ENCODE data around the gene CFAP77. TPM values are rescaled to one million over a fixed set of nuclear protein-coding genes. Genes with fewer than 3 reads are reported as not detected.
A peak's percentile ranks its signal among the peaks of the same experiment; 100 is the strongest.

Gene CFAP77
- polyA plus RNA-seq, 1 donor from 2014 or later: not detected

DNA sequence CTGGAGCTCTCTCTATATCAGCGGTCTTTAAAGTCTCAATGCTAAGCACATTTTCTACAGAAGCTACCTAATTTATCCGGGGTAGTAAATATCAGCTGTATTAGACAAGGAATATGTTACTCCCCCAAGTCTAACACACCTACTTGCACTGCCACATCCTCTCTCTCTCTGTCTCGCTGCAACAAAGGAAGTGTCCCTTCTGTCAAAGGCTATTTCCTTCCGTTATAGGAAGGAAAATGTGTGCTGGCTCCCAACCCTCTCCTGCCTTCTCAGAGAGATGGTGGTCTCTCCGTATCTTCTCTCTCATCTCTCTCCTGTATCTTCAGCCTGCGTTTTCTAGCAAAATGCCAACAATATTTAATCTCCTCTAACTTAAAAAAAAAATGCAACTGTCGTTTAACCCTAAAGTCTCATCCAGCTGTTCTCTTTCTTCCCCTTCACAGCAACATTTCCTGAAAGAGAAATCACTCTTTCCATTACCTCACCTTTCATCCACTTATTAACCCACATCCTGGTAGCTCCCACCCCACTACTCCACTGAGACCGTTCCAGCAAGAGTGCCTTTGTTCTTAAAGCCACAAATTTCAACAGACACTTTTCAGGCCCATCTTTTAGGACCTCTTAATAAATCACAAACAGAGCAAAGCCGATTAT, 5.7 kb upstream of the CFAP77 start:
- Histone ChIP-seq H4K20me1 (ENCODE audit: insufficient read depth) (no peaks in the 10 kb centered on the region), H3K9me3 (ENCODE audit: low read length) (no peaks in the 10 kb centered on the region), H3K79me2 (replicated peaks; ENCODE audit: insufficient read depth, low read length) (peaks cover 19% of the 10 kb centered on the region), H2AFZ (ENCODE audit: low read depth, low read length) (no peak overlapping the region), H3K4me2 (ENCODE audit: low read length) (no peak overlapping the region), H3K27ac (ENCODE audit: low read length) (no peak overlapping the region), H3K36me3 (ENCODE audit: insufficient read depth, low read length) (no peaks in the 10 kb centered on the region), H3K27me3 (ENCODE audit: insufficient read depth, low read depth, low read length) (peaks cover 5% of the 10 kb centered on the region), H3K9ac (ENCODE audit: low read length) (no peak overlapping the region), H3K9me2 (ENCODE audit: insufficient read depth, low read length) (no peaks in the 10 kb centered on the region), H3F3A (ENCODE audit: insufficient read depth, low read length, poor library complexity, severe bottlenecking) (no peaks in the 10 kb centered on the region), H3K4me3 (ENCODE audit: low read length) (no peak overlapping the region)
- TF ChIP-seq TAF1 (IDR thresholded peaks at IDR 0.05; ENCODE audit: low read depth) (no peak), EP300 (conservative IDR thresholded peaks at IDR 0.05; ENCODE audit: poor library complexity, severe bottlenecking) (no peak), POLR2AphosphoS5 (IDR thresholded peaks at IDR 0.05) (no peak), SMC3 (conservative IDR thresholded peaks at IDR 0.05; ENCODE audit: poor library complexity) (no peak), MXI1 (conservative IDR thresholded peaks at IDR 0.05; ENCODE audit: poor library complexity, severe bottlenecking) (no peak), RAD21 (conservative IDR thresholded peaks at IDR 0.05) (no peak), EZH2 (IDR thresholded peaks at IDR 0.05; ENCODE audit: borderline replicate concordance, insufficient read depth, low read length, poor library complexity, severe bottlenecking) (no peak)
- TF ChIP-seq, protein P1, sequence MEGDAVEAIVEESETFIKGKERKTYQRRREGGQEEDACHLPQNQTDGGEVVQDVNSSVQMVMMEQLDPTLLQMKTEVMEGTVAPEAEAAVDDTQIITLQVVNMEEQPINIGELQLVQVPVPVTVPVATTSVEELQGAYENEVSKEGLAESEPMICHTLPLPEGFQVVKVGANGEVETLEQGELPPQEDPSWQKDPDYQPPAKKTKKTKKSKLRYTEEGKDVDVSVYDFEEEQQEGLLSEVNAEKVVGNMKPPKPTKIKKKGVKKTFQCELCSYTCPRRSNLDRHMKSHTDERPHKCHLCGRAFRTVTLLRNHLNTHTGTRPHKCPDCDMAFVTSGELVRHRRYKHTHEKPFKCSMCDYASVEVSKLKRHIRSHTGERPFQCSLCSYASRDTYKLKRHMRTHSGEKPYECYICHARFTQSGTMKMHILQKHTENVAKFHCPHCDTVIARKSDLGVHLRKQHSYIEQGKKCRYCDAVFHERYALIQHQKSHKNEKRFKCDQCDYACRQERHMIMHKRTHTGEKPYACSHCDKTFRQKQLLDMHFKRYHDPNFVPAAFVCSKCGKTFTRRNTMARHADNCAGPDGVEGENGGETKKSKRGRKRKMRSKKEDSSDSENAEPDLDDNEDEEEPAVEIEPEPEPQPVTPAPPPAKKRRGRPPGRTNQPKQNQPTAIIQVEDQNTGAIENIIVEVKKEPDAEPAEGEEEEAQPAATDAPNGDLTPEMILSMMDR (IDR thresholded peaks at IDR 0.05; ENCODE audit: poor library complexity, severe bottlenecking): no peak
- TF ChIP-seq, protein P2, sequence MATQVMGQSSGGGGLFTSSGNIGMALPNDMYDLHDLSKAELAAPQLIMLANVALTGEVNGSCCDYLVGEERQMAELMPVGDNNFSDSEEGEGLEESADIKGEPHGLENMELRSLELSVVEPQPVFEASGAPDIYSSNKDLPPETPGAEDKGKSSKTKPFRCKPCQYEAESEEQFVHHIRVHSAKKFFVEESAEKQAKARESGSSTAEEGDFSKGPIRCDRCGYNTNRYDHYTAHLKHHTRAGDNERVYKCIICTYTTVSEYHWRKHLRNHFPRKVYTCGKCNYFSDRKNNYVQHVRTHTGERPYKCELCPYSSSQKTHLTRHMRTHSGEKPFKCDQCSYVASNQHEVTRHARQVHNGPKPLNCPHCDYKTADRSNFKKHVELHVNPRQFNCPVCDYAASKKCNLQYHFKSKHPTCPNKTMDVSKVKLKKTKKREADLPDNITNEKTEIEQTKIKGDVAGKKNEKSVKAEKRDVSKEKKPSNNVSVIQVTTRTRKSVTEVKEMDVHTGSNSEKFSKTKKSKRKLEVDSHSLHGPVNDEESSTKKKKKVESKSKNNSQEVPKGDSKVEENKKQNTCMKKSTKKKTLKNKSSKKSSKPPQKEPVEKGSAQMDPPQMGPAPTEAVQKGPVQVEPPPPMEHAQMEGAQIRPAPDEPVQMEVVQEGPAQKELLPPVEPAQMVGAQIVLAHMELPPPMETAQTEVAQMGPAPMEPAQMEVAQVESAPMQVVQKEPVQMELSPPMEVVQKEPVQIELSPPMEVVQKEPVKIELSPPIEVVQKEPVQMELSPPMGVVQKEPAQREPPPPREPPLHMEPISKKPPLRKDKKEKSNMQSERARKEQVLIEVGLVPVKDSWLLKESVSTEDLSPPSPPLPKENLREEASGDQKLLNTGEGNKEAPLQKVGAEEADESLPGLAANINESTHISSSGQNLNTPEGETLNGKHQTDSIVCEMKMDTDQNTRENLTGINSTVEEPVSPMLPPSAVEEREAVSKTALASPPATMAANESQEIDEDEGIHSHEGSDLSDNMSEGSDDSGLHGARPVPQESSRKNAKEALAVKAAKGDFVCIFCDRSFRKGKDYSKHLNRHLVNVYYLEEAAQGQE (IDR thresholded peaks at IDR 0.05; ENCODE audit: borderline replicate concordance): no peak

DNA sequence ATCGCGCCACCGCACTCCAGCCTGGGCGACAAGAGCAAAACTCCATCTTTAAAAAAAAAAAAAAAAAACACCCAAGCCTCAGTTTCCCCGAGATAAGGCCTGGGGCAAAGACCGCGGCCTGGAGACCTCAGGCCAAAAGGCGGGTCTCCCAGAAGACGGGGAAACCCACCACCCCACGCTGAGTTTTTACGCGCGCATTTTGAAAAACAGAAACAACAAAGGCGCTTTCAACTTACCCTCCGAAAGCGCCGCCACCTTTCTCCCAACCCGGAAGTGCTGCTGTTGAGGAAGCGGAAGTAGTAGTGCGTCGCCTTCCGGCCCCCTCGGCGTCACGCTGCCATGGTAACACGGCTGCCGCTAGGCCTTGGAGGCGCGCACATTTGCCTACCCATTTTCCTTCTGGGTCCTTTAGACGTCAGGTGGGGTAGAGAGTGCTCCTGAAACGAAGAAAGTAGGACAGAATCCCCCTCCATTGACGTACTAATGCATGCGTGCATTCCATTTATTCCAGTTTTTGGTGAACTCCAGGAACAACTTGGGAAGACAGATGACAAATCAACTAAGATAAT, 3.4 kb upstream of the CFAP77 start, which contains the start of gene TTF1:
Gene TTF1, minus strand, starts transcription at position 287 of the 569 bp plus-strand sequence. CDS start 4,019 bp downstream, outside the sequence.
- H3K79me2 ChIP-seq (replicated peaks; ENCODE audit: insufficient read depth, low read length): peaks cover 19% of the 10 kb centered on the region

More for the DNA sequence above, 3.4 kb upstream of the CFAP77 start, which contains the start of gene TTF1:
- Histone ChIP-seq H3F3A (ENCODE audit: insufficient read depth, low read length, poor library complexity, severe bottlenecking) (no peaks in the 10 kb centered on the region), H3K9me3 (ENCODE audit: low read length) (no peaks in the 10 kb centered on the region), H2AFZ (ENCODE audit: low read depth, low read length) (peak within 1 kb of the TSS; percentile 63), H3K9me2 (ENCODE audit: insufficient read depth, low read length) (no peaks in the 10 kb centered on the region), H3K36me3 (ENCODE audit: insufficient read depth, low read length) (no peaks in the 10 kb centered on the region), H3K27me3 (ENCODE audit: insufficient read depth, low read depth, low read length) (peaks cover 28% of the 10 kb centered on the region), H4K20me1 (ENCODE audit: insufficient read depth) (no peaks in the 10 kb centered on the region), H3K4me3 (ENCODE audit: low read length) (peak within 1 kb of the TSS; percentile 83), H3K9ac (ENCODE audit: low read length) (peak within 1 kb of the TSS; percentile 72), H3K27ac (ENCODE audit: low read length) (no peak within 1 kb of the TSS), H3K4me2 (ENCODE audit: low read length) (peak within 1 kb of the TSS; percentile 97)
- TF ChIP-seq POLR2AphosphoS5 (IDR thresholded peaks at IDR 0.05) (peak; percentile 87), MXI1 (conservative IDR thresholded peaks at IDR 0.05; ENCODE audit: poor library complexity, severe bottlenecking) (peak; percentile 98), TAF1 (IDR thresholded peaks at IDR 0.05; ENCODE audit: low read depth) (peak; percentile 57), RAD21 (conservative IDR thresholded peaks at IDR 0.05) (no peak), EZH2 (IDR thresholded peaks at IDR 0.05; ENCODE audit: borderline replicate concordance, insufficient read depth, low read length, poor library complexity, severe bottlenecking) (no peak), EP300 (conservative IDR thresholded peaks at IDR 0.05; ENCODE audit: poor library complexity, severe bottlenecking) (peak; percentile 33), SMC3 (conservative IDR thresholded peaks at IDR 0.05; ENCODE audit: poor library complexity) (no peak)
- TF ChIP-seq, protein P1 (IDR thresholded peaks at IDR 0.05; ENCODE audit: poor library complexity, severe bottlenecking): no peak
- TF ChIP-seq, protein P2 (IDR thresholded peaks at IDR 0.05; ENCODE audit: borderline replicate concordance): peak; percentile 47
